K562 (cell line): ENCODE data around the gene PKLR. TPM values are rescaled to one million over a fixed set of nuclear protein-coding genes. Genes with fewer than 3 reads are reported as not detected.

Source experiments
- HCFC1 ChIP-seq: IDR thresholded peaks from 2 replicates; pipeline ENCODE4 v1.6.1; 2012; ENCODE audit warnings: low read depth, low read length, improper control_type of control experiment
- POLR2A ChIP-seq: fragments of 450-650 bp; conservative IDR thresholded peaks from 2 replicates; pipeline ENCODE4 v1.6.1; 2016
- UBTF ChIP-seq, 2 experiments: IDR thresholded peaks; 2 replicates each; pipeline ENCODE4 v1.6.1; 2012; ENCODE audit warnings: improper control_type of control experiment in 2 of 2, low read depth in 2 of 2, low read length in 2 of 2, borderline replicate concordance in 1 of 2
- ZNF347 ChIP-seq: fragments of 450-650 bp; formaldehyde crosslinking; IDR thresholded peaks from 2 replicates; pipeline ENCODE4 v1.4.0; 2020; ENCODE audit warnings: low read depth, mild to moderate bottlenecking, moderate library complexity
- polyA plus RNA-seq, 8 experiments: library from polyadenylated mRNA; depleted of rRNA in 4 of 8; stranded (reverse) in 5 of 8; unstranded in 3 of 8; fragments of >200 nt; fragmentation: Nextera tagmentation in 2 of 8; fragmentation: Illumina TruSeq in 1 of 8; extraction: Ambion mirVana in 2 of 8; extraction: Trizol in 1 of 8; gene quantifications; 2 replicates each; pipeline versions ENCODE4 v1.2.1 to v1.2.3, GENCODE V29; 2011 to 2014; ENCODE audit warnings: inconsistent platforms in 1 of 8, missing spikeins in 1 of 8
- total RNA-seq, 7 experiments: library from RNA; depleted of rRNA in 6 of 7; stranded (reverse); fragments of >200 nt in 6 of 7; fragmentation: Illumina TruSeq in 2 of 7; extraction: Trizol in 2 of 7; gene quantifications; 2 replicates each; pipeline versions ENCODE4 v1.2.1 to v1.2.3, GENCODE V29; 2011 to 2021; ENCODE audit warnings: low replicate concordance in 1 of 7
- TF ChIP-seq, protein P1 (sequence below): fragments of 250-450 bp; sonication (Bioruptor Pico); IDR thresholded peaks from 2 replicates; pipeline ENCODE4 v1.5.0; 2021; ENCODE audit warnings: mild to moderate bottlenecking, moderate library complexity

The PKLR gene
- total and polyA plus RNA-seq, 9 of the 15 experiments (the other 6 are each of a cell fraction or from before 2014, with no cell fraction given) = 10.7 to 78.4 (median 38.2) TPM

DNA sequence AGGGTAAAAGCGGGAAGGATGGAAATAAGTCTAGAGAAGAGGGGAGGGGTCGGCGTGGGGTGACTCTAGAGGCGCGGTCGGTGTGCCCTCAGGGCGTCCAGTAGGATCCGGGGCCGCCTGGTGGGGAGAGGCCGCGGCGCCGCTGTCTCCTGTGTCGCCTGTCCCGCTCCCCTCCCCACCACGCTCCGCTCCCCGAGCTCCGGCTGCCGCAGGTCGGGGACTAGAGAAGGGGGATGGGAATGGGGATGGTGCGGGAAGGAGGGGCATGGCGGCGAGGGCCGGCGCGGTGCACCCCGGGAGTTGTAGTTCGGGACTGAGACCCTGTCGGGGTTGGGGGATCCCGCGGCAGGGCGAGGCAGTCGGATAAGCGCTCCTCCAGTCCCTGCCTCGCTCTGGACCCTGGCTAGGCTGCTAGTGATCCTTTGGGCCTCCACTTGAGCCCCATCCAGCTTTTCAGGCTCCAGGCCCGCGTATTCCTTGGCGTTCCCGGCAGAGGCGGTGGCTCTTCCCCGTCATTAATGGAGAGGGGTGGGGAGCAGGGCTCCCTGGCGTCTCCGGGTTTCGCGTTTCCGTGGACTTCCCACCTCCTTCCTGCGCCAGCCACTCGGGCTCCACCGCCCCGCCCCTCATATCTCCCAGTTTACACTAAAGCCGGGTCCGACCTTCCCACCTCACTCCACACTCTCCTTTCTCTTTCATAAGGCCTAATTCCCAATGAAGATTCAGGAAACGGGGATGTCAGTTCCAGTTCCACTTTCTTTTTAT lies 45.8 kb downstream of the PKLR start, which contains the start of gene ENTREP3 (continued):
- TF ChIP-seq, protein P1, sequence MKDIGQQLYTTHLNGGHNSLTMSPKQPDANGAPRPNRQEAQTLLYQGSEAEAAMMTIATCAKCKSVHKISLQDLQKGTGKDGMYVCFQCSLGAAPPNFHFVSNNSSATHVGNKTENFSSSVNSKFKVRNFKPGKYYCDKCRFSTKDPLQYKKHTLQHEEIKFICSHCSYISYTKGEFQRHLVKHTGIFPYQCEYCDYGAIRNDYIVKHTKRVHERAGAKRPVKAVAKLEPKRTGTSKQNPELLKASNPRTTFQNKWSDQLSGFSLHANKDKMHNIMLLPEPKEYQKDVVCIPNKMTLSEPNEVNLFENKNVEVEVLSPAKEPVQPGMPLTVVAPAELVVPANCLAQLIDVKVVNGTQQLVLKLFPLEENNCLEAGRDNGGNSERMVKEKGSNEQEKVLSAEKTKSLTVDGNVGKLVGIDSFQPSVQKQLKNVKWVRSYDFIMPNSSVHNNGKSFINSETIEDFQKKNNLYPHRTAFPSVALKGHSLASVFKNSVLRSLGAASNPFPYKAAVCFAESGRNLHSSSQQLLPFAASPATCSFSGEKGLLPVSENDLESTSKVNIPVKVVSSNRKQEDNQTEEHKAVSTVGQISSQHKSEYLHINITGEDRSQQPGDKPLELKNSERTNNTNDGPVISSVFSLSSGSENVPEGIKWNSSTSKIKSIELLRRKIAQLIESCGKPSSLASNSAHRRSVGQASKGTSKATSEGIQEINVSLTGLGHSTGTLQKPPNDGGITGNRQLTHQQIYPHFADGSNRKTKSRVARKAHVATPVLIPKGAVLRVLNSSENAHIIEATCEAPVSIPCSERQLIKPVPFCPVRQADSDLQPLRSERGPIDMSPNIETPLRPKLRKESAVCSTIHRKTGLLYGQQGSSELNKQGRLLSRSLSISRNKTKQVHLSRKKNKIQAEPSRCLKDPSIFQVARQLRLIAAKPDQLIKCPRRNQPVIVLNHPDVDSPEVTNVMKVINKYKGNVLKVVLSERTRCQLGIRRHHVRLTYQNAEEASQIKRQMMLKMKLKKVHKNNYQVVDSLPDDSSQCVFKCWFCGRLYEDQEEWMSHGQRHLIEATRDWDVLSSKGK (CRISPR knock-in tag) = no peak
- TF ChIP-seq POLR2A (peak; percentile 61), UBTF (IDR thresholded peaks at IDR 0.05; ENCODE audit: borderline replicate concordance in 1 of 2, low read depth in 2 of 2, low read length in 2 of 2) (peak; percentile 76 to 98; a peak in 3 of 4 replicates), ZNF347 (CRISPR knock-in tag) (no peak), HCFC1 (peak; percentile 95)
